H1 (cell line): ENCODE data around the gene INTS7. TPM values are rescaled to one million over a fixed set of nuclear protein-coding genes. Genes with fewer than 3 reads are reported as not detected.

ENCODE experiments used
- CHD7 ChIP-seq: fragments of 300-600 bp; sonication (generic); IDR thresholded peaks from 2 replicates; pipeline ENCODE4 v1.7.1; 2012; ENCODE audit warnings: low read length, moderate library complexity, mild to moderate bottlenecking, inconsistent platforms; ENCODE audit not compliant: insufficient replicate concordance
- CTCF ChIP-seq, 3 experiments: IDR thresholded peaks; 1 replicate in 2 of 3; 2 replicates in 1 of 3; pipeline versions ENCODE4 v1.5.1 to v1.6.1; 2011; ENCODE audit warnings: low read length in 3 of 3, mild to moderate bottlenecking in 3 of 3, inconsistent platforms in 2 of 3, low read depth in 1 of 3, moderate library complexity in 1 of 3; ENCODE audit not compliant: insufficient read depth in 1 of 3; ENCODE audit errors: control extremely low read depth in 1 of 3
- TAF1 ChIP-seq: IDR thresholded peaks from 2 replicates; pipeline ENCODE4 v1.6.1; 2011; ENCODE audit warnings: mild to moderate bottlenecking, low read depth, low read length
- TAF7 ChIP-seq: optimal IDR thresholded peaks from 2 replicates; pipeline ENCODE3; 2011; ENCODE audit warnings: low read depth, mild to moderate bottlenecking, inconsistent platforms, low read length, moderate library complexity, borderline replicate concordance
- TCF12 ChIP-seq: IDR thresholded peaks from 2 replicates; pipeline ENCODE4 v1.6.1; 2011; ENCODE audit warnings: low read depth, mild to moderate bottlenecking, low read length
- polyA plus RNA-seq, 7 experiments: library from polyadenylated mRNA; depleted of rRNA in 3 of 7; stranded (reverse) in 5 of 7; unstranded in 2 of 7; fragments of >200 nt in 5 of 7; fragments of 200-250 nt in 2 of 7; gene quantifications; 1 replicate in 5 of 7; 2 replicates in 1 of 7; 4 replicates in 1 of 7; pipeline versions ENCODE4 v1.2.1 to v1.2.3, GENCODE V29; 2011 to 2013; ENCODE audit warnings: missing spikeins in 2 of 7, mixed read lengths in 2 of 7
- total RNA-seq: library from RNA; stranded (reverse); fragmentation: NEBNext Ultra II Directional; extraction: Animal tissue kit (Norgen Biotek cat#: 25700); gene quantifications from 2 replicates; pipeline ENCODE4 v1.2.1, GENCODE V29; 2021

The INTS7 gene
- total and polyA plus RNA-seq, 2 of the 8 experiments (the other 6 are each of a cell fraction or from before 2014, with no cell fraction given): 15.2 to 22.4 TPM

GRCh38 chr1:211968200-211968834 is 67.0 kb downstream of the INTS7 start (continued):
- TF ChIP-seq CHD7 (no peak), TAF1 (no peak), TCF12 (no peak), TAF7 (no peak), CTCF (IDR thresholded peaks at IDR 0.05; ENCODE audit: control extremely low read depth in 1 of 3, insufficient read depth in 1 of 3, low read depth in 1 of 3, low read length in 3 of 3) (no peak)
